Stimulated activated CD4-positive, alpha-beta T cell treated with anti-CD3 and anti-CD28 coated beads, Interleukin-4, amount 100 ng/mL, for 1 hour (primary cell): ENCODE data around the gene ZNF117.
"Not testable (repeated sequence)": the region's sequence is repeated elsewhere in the genome, so short reads cannot be mapped to it uniquely, and the experiment has no call there.

ENCODE experiments used
- DNase-seq: peaks from one replicate; pipeline ENCODE4 v3.0.0-alpha.2; 2020

The ZNF117 gene

GRCh38 chr7:64996305-64996704, 5.5 kb upstream of the ZNF117 start:
- DNase-seq, result no peak

- no peak for DNase-seq
Observed at GRCh38 chr7:64993901-64994300, 3.1 kb upstream of the ZNF117 start.

DNA sequence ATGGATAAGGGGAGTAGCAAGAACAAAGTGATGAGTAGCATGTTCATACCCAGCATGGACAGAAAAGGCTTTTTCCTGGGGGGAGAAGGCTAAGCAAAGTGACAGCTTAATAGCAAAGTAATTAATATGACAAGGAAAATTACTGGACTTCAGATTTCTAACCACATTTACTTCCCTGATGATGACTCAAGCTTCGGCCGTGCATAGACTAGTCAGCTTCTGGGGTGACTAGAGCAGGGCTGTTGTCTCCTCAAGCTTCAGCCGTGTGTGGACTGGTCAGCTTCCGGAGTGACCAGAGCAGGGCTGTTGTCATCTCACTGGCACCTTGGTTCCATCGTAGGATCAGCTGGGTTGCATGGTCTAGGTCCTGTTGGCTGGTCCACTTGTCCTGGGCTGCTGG, 2.1 kb upstream of the ZNF117 start:
- DNase-seq, result no peak

DNA sequence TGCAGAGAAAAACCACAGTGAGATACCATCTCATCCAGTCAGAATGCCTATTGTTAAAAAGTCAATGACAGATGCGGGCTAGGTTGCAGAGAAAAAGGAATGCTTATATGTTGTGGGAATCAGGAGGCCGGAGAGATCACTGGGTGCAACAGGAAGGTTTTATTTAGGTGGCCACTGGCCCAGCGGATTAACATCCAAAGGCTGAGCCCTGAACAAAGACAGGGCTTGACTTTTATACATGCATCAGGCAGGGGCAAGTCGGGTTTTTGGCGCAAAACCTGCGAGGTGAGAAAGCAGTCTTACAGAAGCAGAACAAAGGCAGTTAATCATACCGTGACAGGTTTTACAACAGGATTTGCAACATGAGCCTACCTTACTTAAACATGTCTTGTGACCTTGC, 620 bp downstream of the ZNF117 start:
- DNase-seq, result no peak

- no peak for DNase-seq
Observed at GRCh38 chr7:64978497-64979203, 12.2 kb downstream of the ZNF117 start.

GRCh38 chr7:64965594-64965993, 25.2 kb downstream of the ZNF117 start:
- DNase-seq, result no peak

DNA sequence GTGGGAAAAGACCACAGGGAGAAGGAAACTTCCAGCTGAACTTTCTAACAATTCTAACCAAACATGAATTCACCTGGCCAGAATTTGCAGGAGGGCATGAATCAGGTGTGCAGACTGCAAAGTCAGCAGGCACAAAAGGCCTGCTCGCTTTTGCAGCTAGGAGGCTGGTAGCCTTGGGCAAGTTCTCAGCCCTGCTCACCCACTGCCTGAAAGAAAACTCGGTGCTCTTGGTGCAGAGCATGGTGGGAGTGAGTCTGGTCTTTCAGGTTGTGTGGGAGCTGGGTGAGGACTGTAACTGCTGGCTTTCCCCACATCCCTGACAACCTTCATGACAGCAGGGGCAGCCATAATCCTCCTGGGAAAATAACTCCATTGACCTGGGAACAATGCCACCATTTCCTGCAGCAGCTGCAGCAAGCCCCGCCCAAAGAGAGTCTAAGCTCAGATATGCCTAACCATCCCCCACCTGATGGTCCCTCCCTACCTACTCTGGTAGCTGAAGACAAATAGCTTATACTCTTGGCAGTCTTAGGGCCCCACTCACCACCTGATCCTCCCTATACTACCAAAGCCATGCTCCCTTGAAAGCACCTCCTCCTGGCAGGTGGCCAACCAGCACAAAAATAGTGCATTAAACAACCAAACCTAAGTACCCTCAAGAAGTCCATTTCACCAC, 31.6 kb downstream of the ZNF117 start:
- no peak for DNase-seq

GRCh38 chr7:64951250-64951848, 39.5 kb downstream of the ZNF117 start:
- no peak for DNase-seq

GRCh38 chr7:64950673-64951072, 40.2 kb downstream of the ZNF117 start:
- DNase-seq, result not testable (repeated sequence)

DNA sequence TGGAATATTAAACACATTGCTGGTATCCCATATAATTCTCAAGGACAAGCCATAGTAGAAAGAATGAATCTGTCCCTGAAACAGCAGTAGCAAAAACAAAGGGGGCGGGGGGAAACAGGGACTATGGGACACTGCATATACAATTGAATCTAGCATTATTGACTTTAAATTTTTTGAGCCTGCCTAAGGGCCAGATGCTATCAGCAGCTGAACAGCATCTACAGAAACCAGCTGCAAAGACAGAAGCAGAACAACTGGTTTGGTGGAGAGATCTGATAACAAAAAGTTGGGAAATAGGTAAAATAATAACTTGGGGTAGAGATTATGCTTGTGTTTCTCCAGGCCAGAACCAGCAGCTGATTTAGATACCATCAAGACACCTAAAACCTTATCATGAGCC, 42.1 kb downstream of the ZNF117 start:
- DNase-seq, result not testable (repeated sequence)

DNA sequence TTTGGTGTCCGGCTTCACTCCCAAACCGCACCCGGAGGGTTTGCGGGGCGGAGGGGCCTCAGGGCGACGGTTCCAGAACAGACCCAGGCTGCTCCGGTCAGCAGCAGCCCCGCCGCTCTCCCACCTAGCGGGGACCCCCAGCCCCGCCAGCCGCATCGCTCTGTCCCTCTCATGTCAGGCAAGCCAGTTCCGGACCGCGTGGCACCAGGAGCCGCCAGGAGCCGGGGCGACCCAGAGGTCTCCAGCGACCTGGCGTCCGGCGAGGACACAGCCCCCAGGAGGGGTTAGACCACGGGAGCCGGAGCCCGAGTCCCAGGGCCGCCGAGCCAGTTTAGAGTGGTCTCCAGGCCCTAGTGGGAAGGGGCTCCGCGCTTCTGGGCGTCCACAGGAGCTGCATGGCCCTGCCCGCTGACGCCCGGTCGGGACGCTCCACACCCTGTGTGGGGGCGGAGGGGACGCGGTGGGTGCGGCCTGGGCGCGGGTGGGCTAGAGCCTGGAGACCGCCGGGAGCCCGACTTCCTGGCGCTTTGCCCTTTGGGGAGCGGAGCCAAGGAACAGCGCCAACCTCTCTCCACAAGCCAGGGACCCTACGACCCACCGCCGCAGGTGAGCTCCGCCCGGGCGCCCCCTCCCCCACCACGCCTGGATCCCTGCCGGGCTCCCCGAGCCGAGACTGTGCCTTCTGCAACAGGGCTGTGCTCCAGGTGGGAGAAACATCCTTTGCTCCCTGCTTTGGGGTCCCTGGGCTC, 43.4 kb downstream of the ZNF117 start:
- DNase-seq, result no peak

DNA sequence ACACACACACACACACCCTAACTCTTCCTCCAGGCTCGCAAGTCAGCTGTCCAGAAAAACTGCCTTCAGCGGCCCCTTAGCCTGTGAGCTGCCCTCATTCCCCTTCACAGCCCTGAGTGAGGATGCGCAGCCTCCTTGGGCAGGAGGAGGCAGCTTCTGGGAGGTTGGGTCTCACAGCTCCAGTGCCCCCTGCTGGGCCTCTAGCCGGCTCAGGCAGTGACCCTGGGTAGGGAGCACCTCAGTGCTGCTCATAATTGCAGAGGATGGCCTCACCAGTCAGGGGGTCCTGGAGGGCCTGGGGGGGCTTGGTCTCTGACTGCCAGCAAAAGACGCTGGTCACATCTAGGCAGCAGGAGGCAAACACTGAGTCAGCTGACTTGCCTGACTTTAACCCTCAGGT, 44.1 kb downstream of the ZNF117 start:
- DNase-seq, result peak; percentile 21

- DNase-seq, result no peak
Observed at GRCh38 chr7:64945503-64946175, 45.2 kb downstream of the ZNF117 start.

- DNase-seq, result not testable (repeated sequence)
Observed at GRCh38 chr7:64944667-64945502, 46.0 kb downstream of the ZNF117 start.

GRCh38 chr7:64940021-64940420, 50.8 kb downstream of the ZNF117 start:
- not testable (repeated sequence) for DNase-seq

DNA sequence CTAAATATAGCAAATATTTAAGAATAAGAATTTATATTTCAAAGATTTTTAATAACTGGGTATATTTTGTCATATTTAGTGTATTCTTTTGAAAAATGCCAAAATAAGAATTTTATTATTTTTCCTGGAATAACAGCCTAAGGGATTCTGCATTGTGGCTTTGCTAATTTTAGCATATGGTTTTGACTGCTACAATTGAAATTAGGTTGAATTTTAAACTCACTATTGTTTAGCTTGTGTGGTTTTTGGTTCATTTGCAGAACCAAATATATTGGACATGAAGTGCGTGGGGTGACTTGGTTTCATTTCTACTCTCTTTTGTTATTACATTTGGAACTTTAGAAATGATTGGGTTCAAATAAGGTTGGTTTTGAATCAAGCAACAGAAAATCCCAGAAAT, 52.3 kb downstream of the ZNF117 start:
- DNase-seq, result no peak

- DNase-seq, result no peak
Observed at GRCh38 chr7:64934478-64934877, 56.4 kb downstream of the ZNF117 start.

GRCh38 chr7:64928252-64929187, 62.3 kb downstream of the ZNF117 start:
- not testable (repeated sequence) for DNase-seq
